A549 (cell line): Measurements from ENCODE around the gene RNF186.

Source experiments
- CEBPB ChIP-seq, 2 experiments: fragments of >200 bp in 1 of 2; sonication (Bioruptor Twin) in 1 of 2; formaldehyde crosslinking in 1 of 2; IDR thresholded peaks; 2 replicates each; pipeline ENCODE4 v1.6.1; 2012 to 2016
- EP300 ChIP-seq, 2 experiments: fragments of >200 bp; sonication (Bioruptor Twin); formaldehyde crosslinking; IDR thresholded peaks; 2 replicates in 1 of 2; 3 replicates in 1 of 2; pipeline ENCODE4 v1.6.1; 2016 to 2017
- TF ChIP-seq, protein P1 (sequence below): fragments of >200 bp; sonication (Bioruptor Twin); formaldehyde crosslinking; IDR thresholded peaks from 3 replicates; pipeline ENCODE4 v1.5.1; 2016
- TF ChIP-seq, protein P2 (sequence below): fragments of 200-600 bp; sonication (generic); IDR thresholded peaks from 2 replicates; pipeline ENCODE4 v1.6.1; 2016; ENCODE audit warnings: antibody characterized with exemption, mild to moderate bottlenecking, moderate library complexity
- TF ChIP-seq, protein P3 (sequence below): IDR thresholded peaks from 2 replicates; pipeline ENCODE4 v1.6.1; 2012; ENCODE audit warnings: low read depth, borderline replicate concordance

DNA sequence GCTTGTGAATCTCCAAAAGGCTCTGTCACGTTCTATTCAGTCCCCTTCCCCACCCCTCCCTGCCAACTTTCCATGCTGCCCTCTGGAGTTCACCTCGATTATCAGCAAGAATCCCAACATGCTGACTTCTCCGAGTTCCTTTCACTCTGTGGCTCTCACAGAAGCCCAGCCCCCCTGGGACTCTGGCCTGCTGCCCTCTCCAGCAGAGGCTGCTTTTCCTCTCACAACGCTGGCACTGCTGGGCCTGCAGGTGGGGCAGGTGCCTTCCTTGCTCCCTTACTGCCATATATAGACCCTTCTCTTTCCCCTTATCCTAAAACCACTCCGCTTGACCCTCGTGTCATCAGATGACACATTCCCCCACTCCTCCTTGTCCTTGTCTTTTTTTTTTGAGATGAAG, 10.2 kb upstream of the RNF186 start:
- TF ChIP-seq, protein P1, sequence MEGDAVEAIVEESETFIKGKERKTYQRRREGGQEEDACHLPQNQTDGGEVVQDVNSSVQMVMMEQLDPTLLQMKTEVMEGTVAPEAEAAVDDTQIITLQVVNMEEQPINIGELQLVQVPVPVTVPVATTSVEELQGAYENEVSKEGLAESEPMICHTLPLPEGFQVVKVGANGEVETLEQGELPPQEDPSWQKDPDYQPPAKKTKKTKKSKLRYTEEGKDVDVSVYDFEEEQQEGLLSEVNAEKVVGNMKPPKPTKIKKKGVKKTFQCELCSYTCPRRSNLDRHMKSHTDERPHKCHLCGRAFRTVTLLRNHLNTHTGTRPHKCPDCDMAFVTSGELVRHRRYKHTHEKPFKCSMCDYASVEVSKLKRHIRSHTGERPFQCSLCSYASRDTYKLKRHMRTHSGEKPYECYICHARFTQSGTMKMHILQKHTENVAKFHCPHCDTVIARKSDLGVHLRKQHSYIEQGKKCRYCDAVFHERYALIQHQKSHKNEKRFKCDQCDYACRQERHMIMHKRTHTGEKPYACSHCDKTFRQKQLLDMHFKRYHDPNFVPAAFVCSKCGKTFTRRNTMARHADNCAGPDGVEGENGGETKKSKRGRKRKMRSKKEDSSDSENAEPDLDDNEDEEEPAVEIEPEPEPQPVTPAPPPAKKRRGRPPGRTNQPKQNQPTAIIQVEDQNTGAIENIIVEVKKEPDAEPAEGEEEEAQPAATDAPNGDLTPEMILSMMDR: no peak
- TF ChIP-seq CEBPB (IDR thresholded peaks at IDR 0.05) (no peak), EP300 (IDR thresholded peaks at IDR 0.05) (no peak)
- TF ChIP-seq, protein P2, sequence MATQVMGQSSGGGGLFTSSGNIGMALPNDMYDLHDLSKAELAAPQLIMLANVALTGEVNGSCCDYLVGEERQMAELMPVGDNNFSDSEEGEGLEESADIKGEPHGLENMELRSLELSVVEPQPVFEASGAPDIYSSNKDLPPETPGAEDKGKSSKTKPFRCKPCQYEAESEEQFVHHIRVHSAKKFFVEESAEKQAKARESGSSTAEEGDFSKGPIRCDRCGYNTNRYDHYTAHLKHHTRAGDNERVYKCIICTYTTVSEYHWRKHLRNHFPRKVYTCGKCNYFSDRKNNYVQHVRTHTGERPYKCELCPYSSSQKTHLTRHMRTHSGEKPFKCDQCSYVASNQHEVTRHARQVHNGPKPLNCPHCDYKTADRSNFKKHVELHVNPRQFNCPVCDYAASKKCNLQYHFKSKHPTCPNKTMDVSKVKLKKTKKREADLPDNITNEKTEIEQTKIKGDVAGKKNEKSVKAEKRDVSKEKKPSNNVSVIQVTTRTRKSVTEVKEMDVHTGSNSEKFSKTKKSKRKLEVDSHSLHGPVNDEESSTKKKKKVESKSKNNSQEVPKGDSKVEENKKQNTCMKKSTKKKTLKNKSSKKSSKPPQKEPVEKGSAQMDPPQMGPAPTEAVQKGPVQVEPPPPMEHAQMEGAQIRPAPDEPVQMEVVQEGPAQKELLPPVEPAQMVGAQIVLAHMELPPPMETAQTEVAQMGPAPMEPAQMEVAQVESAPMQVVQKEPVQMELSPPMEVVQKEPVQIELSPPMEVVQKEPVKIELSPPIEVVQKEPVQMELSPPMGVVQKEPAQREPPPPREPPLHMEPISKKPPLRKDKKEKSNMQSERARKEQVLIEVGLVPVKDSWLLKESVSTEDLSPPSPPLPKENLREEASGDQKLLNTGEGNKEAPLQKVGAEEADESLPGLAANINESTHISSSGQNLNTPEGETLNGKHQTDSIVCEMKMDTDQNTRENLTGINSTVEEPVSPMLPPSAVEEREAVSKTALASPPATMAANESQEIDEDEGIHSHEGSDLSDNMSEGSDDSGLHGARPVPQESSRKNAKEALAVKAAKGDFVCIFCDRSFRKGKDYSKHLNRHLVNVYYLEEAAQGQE: no peak
- TF ChIP-seq, protein P3, sequence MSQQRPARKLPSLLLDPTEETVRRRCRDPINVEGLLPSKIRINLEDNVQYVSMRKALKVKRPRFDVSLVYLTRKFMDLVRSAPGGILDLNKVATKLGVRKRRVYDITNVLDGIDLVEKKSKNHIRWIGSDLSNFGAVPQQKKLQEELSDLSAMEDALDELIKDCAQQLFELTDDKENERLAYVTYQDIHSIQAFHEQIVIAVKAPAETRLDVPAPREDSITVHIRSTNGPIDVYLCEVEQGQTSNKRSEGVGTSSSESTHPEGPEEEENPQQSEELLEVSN: no peak
